HFFc6 (cell line): ENCODE data around the gene BPTF. TPM values are rescaled to one million over a fixed set of nuclear protein-coding genes. Genes with fewer than 3 reads are reported as not detected.
A peak's percentile ranks its signal among the peaks of the same experiment; 100 is the strongest.
"Not testable (repeated sequence)": the region's sequence is repeated elsewhere in the genome, so short reads cannot be mapped to it uniquely, and the experiment has no call there.

Experiments used
- DNase-seq: peaks from one replicate; pipeline ENCODE4 v3.0.0-alpha.2; 2018
- H3K27ac Mint-ChIP-seq: 2 replicates; pipeline ENCODE4 v1.8.0; 2020; ENCODE audit warnings: mild to moderate bottlenecking, mixed read lengths
- H3K27me3 Mint-ChIP-seq: 2 replicates; pipeline ENCODE4 v1.8.0; 2021; ENCODE audit warnings: mild to moderate bottlenecking, moderate library complexity, mixed read lengths; ENCODE audit not compliant: insufficient read depth
- H3K36me3 Mint-ChIP-seq: 2 replicates; pipeline ENCODE4 v1.8.0; 2021; ENCODE audit warnings: low read depth, mixed read lengths
- H3K4me1 Mint-ChIP-seq: 2 replicates; pipeline ENCODE4 v1.8.0; 2020; ENCODE audit warnings: low read depth, mixed read lengths
- H3K4me3 Mint-ChIP-seq: 2 replicates; pipeline ENCODE4 v1.8.0; 2020; ENCODE audit warnings: mild to moderate bottlenecking, moderate library complexity, mixed read lengths
- H3K9me3 Mint-ChIP-seq: 2 replicates; pipeline ENCODE4 v1.8.0; 2020; ENCODE audit warnings: mild to moderate bottlenecking, mixed read lengths
- CTCF ChIP-seq: fragments of 200-600 bp; sonication (generic); IDR thresholded peaks from 2 replicates; pipeline ENCODE4 v1.5.0; 2021; ENCODE audit warnings: antibody characterized with exemption, mild to moderate bottlenecking
- total RNA-seq, 6 experiments: library from RNA; stranded (reverse); fragmentation: NEBNext Ultra II Directional; extraction: Animal tissue kit (Norgen Biotek cat#: 25700); gene quantifications; 2 replicates in 1 of 6; 3 replicates in 5 of 6; pipeline ENCODE4 v1.2.3, GENCODE V29; 2021

BPTF gene
- total RNA-seq, 6 experiments from 2014 or later: 55.4 to 60.3 (median 56.9) TPM

- H3K27ac Mint-ChIP-seq: peak overlapping the region; percentile 40; the same call in 1 of the 2 replicates
- DNase-seq: no peak
- no peak overlapping the region for H3K4me3 Mint-ChIP-seq
- H3K27me3 Mint-ChIP-seq: no peaks in the 10 kb centered on the region
- H3K9me3 Mint-ChIP-seq: no peaks in the 10 kb centered on the region
- H3K36me3 Mint-ChIP-seq: peaks cover 6% of the 10 kb centered on the region; the same call in 1 of the 2 replicates
- peaks cover 74% of the 10 kb centered on the region for H3K4me1 Mint-ChIP-seq
- no peak for TF ChIP-seq CTCF
These were observed 12.7 kb downstream of the BPTF start for GRCh38 chr17:67837965-67838364.

GRCh38 chr17:67838538-67838937 lies 13.2 kb downstream of the BPTF start:
- no peak for DNase-seq
- H3K36me3 Mint-ChIP-seq: peaks cover 6% of the 10 kb centered on the region; the same call in 1 of the 2 replicates
- peaks cover 74% of the 10 kb centered on the region for H3K4me1 Mint-ChIP-seq
- no peaks in the 10 kb centered on the region for H3K27me3 Mint-ChIP-seq
- peak overlapping the region; percentile 40; the same call in 1 of the 2 replicates for H3K27ac Mint-ChIP-seq
- H3K9me3 Mint-ChIP-seq: no peaks in the 10 kb centered on the region
- no peak overlapping the region for H3K4me3 Mint-ChIP-seq
- TF ChIP-seq CTCF: no peak

- H3K36me3 Mint-ChIP-seq: no peaks in the 10 kb centered on the region
- no peak for DNase-seq
- H3K4me3 Mint-ChIP-seq: no peak overlapping the region
- H3K9me3 Mint-ChIP-seq: no peaks in the 10 kb centered on the region
- H3K27me3 Mint-ChIP-seq: no peaks in the 10 kb centered on the region
- no peak for TF ChIP-seq CTCF
- H3K27ac Mint-ChIP-seq: peak overlapping the region; percentile 4; the same call in 1 of the 2 replicates
- H3K4me1 Mint-ChIP-seq: peaks cover 39% of the 10 kb centered on the region
These were observed 16.7 kb downstream of the BPTF start for GRCh38 chr17:67841992-67842391.

- no peak for DNase-seq
- Mint-ChIP-seq H3K27me3 (no peaks in the 10 kb centered on the region), H3K4me1 (peaks cover 33% of the 10 kb centered on the region), H3K27ac (no peak overlapping the region), H3K9me3 (no peaks in the 10 kb centered on the region), H3K4me3 (no peak overlapping the region), H3K36me3 (no peaks in the 10 kb centered on the region)
- no peak for TF ChIP-seq CTCF
These were observed 17.3 kb downstream of the BPTF start for GRCh38 chr17:67842648-67843047.

GRCh38 chr17:67845374-67845773 lies 20.1 kb downstream of the BPTF start:
- Mint-ChIP-seq H3K27ac (no peak overlapping the region), H3K9me3 (no peaks in the 10 kb centered on the region), H3K4me1 (peaks cover 13% of the 10 kb centered on the region), H3K4me3 (no peak overlapping the region), H3K36me3 (peaks cover 5% of the 10 kb centered on the region; the same call in 1 of the 2 replicates), H3K27me3 (peaks cover 3% of the 10 kb centered on the region; the same call in 1 of the 2 replicates)
- DNase-seq: no peak
- TF ChIP-seq CTCF: no peak

- H3K27me3 Mint-ChIP-seq, DNase-seq, H3K36me3 Mint-ChIP-seq, H3K27ac Mint-ChIP-seq, H3K4me3 Mint-ChIP-seq, H3K9me3 Mint-ChIP-seq: not testable (repeated sequence)
- H3K4me1 Mint-ChIP-seq: peaks cover 15% of the 10 kb centered on the region
These were observed 22.9 kb downstream of the BPTF start for GRCh38 chr17:67848189-67848588.

- not testable (repeated sequence) for H3K9me3 Mint-ChIP-seq, H3K36me3 Mint-ChIP-seq, H3K27me3 Mint-ChIP-seq, DNase-seq, H3K27ac Mint-ChIP-seq, H3K4me3 Mint-ChIP-seq
- H3K4me1 Mint-ChIP-seq: peaks cover 15% of the 10 kb centered on the region
These were observed 23.5 kb downstream of the BPTF start for GRCh38 chr17:67848846-67849245.
